HEK293T (cell line): ENCODE measurements around the gene SGF29.

Experiments
- ARNT ChIP-seq: fragments of 450-650 bp; IDR thresholded peaks from 2 replicates; pipeline ENCODE4 v1.6.1; 2017; ENCODE audit warnings: mild to moderate bottlenecking
- ELF4 ChIP-seq: fragments of 450-650 bp; IDR thresholded peaks from 2 replicates; pipeline ENCODE4 v1.6.1; 2017; ENCODE audit warnings: antibody characterized with exemption
- FOXA1 ChIP-seq: fragments of 450-650 bp; IDR thresholded peaks from 2 replicates; pipeline ENCODE4 v1.6.1; 2016; ENCODE audit warnings: mild to moderate bottlenecking
- FOXK2 ChIP-seq: fragments of 450-650 bp; IDR thresholded peaks from 2 replicates; pipeline ENCODE4 v1.6.1; 2016; ENCODE audit warnings: mild to moderate bottlenecking
- FOXM1 ChIP-seq: fragments of 450-650 bp; IDR thresholded peaks from 2 replicates; pipeline ENCODE4 v1.6.1; 2017; ENCODE audit warnings: mild to moderate bottlenecking, borderline replicate concordance
- L3MBTL2 ChIP-seq: fragments of 450-650 bp; conservative IDR thresholded peaks from 2 replicates; pipeline ENCODE4 v1.6.1; 2016; ENCODE audit warnings: mild to moderate bottlenecking
- LEF1 ChIP-seq: fragments of 450-650 bp; IDR thresholded peaks from 2 replicates; pipeline ENCODE4 v1.6.1; 2017; ENCODE audit warnings: mild to moderate bottlenecking, borderline replicate concordance
- NFRKB ChIP-seq: fragments of 450-650 bp; IDR thresholded peaks from 2 replicates; pipeline ENCODE4 v1.6.1; 2016; ENCODE audit warnings: mild to moderate bottlenecking, moderate library complexity
- TARDBP ChIP-seq: fragments of 450-650 bp; IDR thresholded peaks from 2 replicates; pipeline ENCODE4 v1.6.1; 2016
- ZNF384 ChIP-seq: fragments of 450-650 bp; IDR thresholded peaks from 2 replicates; pipeline ENCODE4 v1.6.1; 2016

DNA sequence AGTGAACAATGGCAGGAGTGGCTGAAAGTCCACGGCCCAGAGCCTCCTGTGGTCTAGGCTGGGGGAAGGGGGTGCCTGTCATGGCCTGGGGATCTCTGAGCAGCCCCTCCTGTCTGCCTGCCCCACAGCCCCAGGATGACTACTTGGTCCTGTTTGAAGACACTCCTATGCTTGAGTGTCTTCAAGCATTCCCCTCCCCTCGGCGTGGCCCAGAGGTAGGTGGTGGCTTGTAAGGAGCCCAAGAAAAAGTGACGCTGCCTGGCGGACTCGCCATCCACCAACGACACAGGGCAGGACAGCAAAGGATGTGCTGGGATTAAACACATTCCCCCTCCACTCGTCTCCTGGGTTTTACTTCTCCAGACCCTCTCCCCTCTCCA lies 50.5 kb downstream of the SGF29 start:
- TF ChIP-seq ELF4 (no peak), TARDBP (no peak), NFRKB (no peak), FOXA1 (no peak), ZNF384 (no peak), ARNT (no peak), FOXM1 (no peak), LEF1 (no peak), L3MBTL2 (no peak), FOXK2 (no peak)
